IMR-90 (cell line): Measurements from ENCODE around the gene SYNE2. TPM values are rescaled to one million over a fixed set of nuclear protein-coding genes. Genes with fewer than 3 reads are reported as not detected.

Experiments
- ATAC-seq: fragments of 200-7000 bp; cut with Tn5 transposase; 2 replicates; pipeline ENCODE4 v1.9.1; 2020; ENCODE audit warnings: low read depth, mild to moderate bottlenecking, moderate library complexity
- BruUV-seq: library from RNA; stranded (reverse); fragments of 400-500 nt; replicated peaks from 2 replicates; lab custom pipeline; 2021; lab: Mats Ljungman, UMichigan
- CTCF ChIA-PET: fragments of 300-600 bp; formaldehyde crosslinking; extraction: SDS; loops from one replicate; lab custom pipeline; 2021; ENCODE audit warnings: antibody characterized with exemption; lab: Yijun Ruan, JAX
- POLR2A ChIA-PET: fragments of 300-600 bp; sonication (Branson Sonifier 250); formaldehyde crosslinking; loops from one replicate; lab custom pipeline; 2022; ENCODE audit warnings: antibody characterized with exemption; ENCODE audit not compliant: unreplicated experiment; lab: Charles Lee
- DNase-seq: peaks from one replicate; pipeline ENCODE4 v3.0.0; 2013
- H2AFZ ChIP-seq: replicated peaks from 2 replicates; pipeline ENCODE3; 2013; ENCODE audit warnings: low read length, mild to moderate bottlenecking; ENCODE audit not compliant: poor library complexity
- H2AK5ac ChIP-seq: 2 replicates; pipeline ENCODE4 v1.6.1; 2013; ENCODE audit warnings: low read depth, low read length, inconsistent platforms
- H2AK9ac ChIP-seq: replicated peaks from 2 replicates; pipeline ENCODE3; 2013; ENCODE audit warnings: mild to moderate bottlenecking, low read depth, low read length, moderate library complexity; ENCODE audit not compliant: poor library complexity
- H2BK120ac ChIP-seq: 2 replicates; pipeline ENCODE4 v1.6.1; 2013; ENCODE audit warnings: low read depth, low read length, inconsistent platforms
- H2BK15ac ChIP-seq: 3 replicates; pipeline ENCODE4 v1.6.1; 2013; ENCODE audit warnings: low read depth, low read length, inconsistent platforms
- H2BK20ac ChIP-seq: 2 replicates; pipeline ENCODE4 v1.6.1; 2013; ENCODE audit warnings: low read depth, mild to moderate bottlenecking, inconsistent platforms, low read length, moderate library complexity
- H2BK5ac ChIP-seq: 2 replicates; pipeline ENCODE4 v1.6.1; 2013; ENCODE audit warnings: mild to moderate bottlenecking, low read depth, low read length, inconsistent platforms; ENCODE audit not compliant: poor library complexity, severe bottlenecking
- H3K14ac ChIP-seq: replicated peaks from 2 replicates; pipeline ENCODE4 v1.6.1; 2013; ENCODE audit warnings: low read depth, low read length, inconsistent platforms
- H3K18ac ChIP-seq: 2 replicates; pipeline ENCODE4 v1.6.1; 2013; ENCODE audit warnings: low read depth, low read length, control low read depth
- H3K23ac ChIP-seq: 2 replicates; pipeline ENCODE4 v1.6.1; 2013; ENCODE audit warnings: low read depth, low read length, inconsistent platforms
- H3K27ac ChIP-seq: 2 replicates; pipeline ENCODE4 v1.5.1; 2013; ENCODE audit warnings: mild to moderate bottlenecking, control low read depth, low read length; ENCODE audit not compliant: insufficient read depth
- H3K27me3 ChIP-seq: 2 replicates; pipeline ENCODE4 v1.6.1; 2013; ENCODE audit warnings: low read length; ENCODE audit not compliant: control insufficient read depth, insufficient read depth
- H3K36me3 ChIP-seq: 2 replicates; pipeline ENCODE4 v1.6.1; 2013; ENCODE audit warnings: low read length, mixed read lengths; ENCODE audit not compliant: control insufficient read depth, insufficient read depth
- H3K4ac ChIP-seq: 2 replicates; pipeline ENCODE4 v1.6.1; 2013; ENCODE audit warnings: low read depth, low read length, inconsistent platforms
- H3K4me1 ChIP-seq: 2 replicates; pipeline ENCODE4 v1.6.1; 2013; ENCODE audit warnings: low read length, mixed read lengths; ENCODE audit not compliant: control insufficient read depth, insufficient read depth
- H3K4me2 ChIP-seq: 2 replicates; pipeline ENCODE4 v1.6.1; 2013; ENCODE audit warnings: low read depth, mild to moderate bottlenecking, control low read depth, low read length, moderate library complexity
- H3K4me3 ChIP-seq: 2 replicates; pipeline ENCODE4 v1.5.1; 2013; ENCODE audit warnings: low read depth, mild to moderate bottlenecking, control low read depth, low read length, moderate library complexity; ENCODE audit not compliant: insufficient read depth
- H3K56ac ChIP-seq: 2 replicates; pipeline ENCODE4 v1.6.1; 2013; ENCODE audit warnings: low read length, inconsistent platforms; ENCODE audit not compliant: insufficient read depth; ENCODE audit errors: extremely low read depth
- H3K79me1 ChIP-seq, 2 experiments: 2 replicates each; pipeline ENCODE4 v1.6.1; 2013; ENCODE audit warnings: low read length in 2 of 2, inconsistent platforms in 1 of 2, low read depth in 1 of 2
- H3K9ac ChIP-seq: 2 replicates; pipeline ENCODE4 v1.6.1; 2013; ENCODE audit warnings: low read depth, low read length, control low read depth
- H3K9me1 ChIP-seq: 2 replicates; pipeline ENCODE4 v1.6.1; 2013; ENCODE audit warnings: low read length, inconsistent platforms; ENCODE audit not compliant: insufficient read depth
- H3K9me3 ChIP-seq: 2 replicates; pipeline ENCODE4 v1.6.1; 2013; ENCODE audit warnings: low read length; ENCODE audit not compliant: control insufficient read depth, insufficient read depth
- H4K20me1 ChIP-seq: 2 replicates; pipeline ENCODE4 v1.6.1; 2013; ENCODE audit warnings: low read length, inconsistent platforms; ENCODE audit not compliant: insufficient read depth
- H4K5ac ChIP-seq: 2 replicates; pipeline ENCODE4 v1.6.1; 2013; ENCODE audit warnings: mild to moderate bottlenecking, low read depth, low read length, control low read depth
- H4K8ac ChIP-seq, 2 experiments: 2 replicates each; pipeline ENCODE4 v1.6.1; 2013; ENCODE audit warnings: low read depth in 2 of 2, low read length in 2 of 2, control low read depth in 1 of 2, inconsistent platforms in 1 of 2
- H4K91ac ChIP-seq: 2 replicates; pipeline ENCODE4 v1.6.1; 2013; ENCODE audit warnings: low read depth, low read length, inconsistent platforms; ENCODE audit not compliant: insufficient read depth
- BHLHE40 ChIP-seq: fragments of 150-350 bp; IDR thresholded peaks from 2 replicates; pipeline ENCODE4 v1.6.1; 2016; ENCODE audit warnings: mild to moderate bottlenecking, low read depth, low read length
- CEBPB ChIP-seq: IDR thresholded peaks from 2 replicates; pipeline ENCODE4 v1.6.1; 2012; ENCODE audit warnings: low read depth, low read length, improper control_type of control experiment
- CHD1 ChIP-seq: IDR thresholded peaks from 2 replicates; pipeline ENCODE4 v1.6.1; 2012; ENCODE audit warnings: low read depth, low read length, improper control_type of control experiment
- CTCF ChIP-seq: conservative IDR thresholded peaks from 2 replicates; pipeline ENCODE4 v1.5.1; 2012; ENCODE audit warnings: mild to moderate bottlenecking, low read depth, low read length, improper control_type of control experiment
- FOS ChIP-seq: fragments of 150-350 bp; IDR thresholded peaks from 2 replicates; pipeline ENCODE4 v1.6.1; 2016; ENCODE audit warnings: low read depth, low read length
- MAFK ChIP-seq: IDR thresholded peaks from 2 replicates; pipeline ENCODE4 v1.6.1; 2012; ENCODE audit warnings: low read depth, low read length, improper control_type of control experiment
- MAZ ChIP-seq: IDR thresholded peaks from 2 replicates; pipeline ENCODE4 v1.6.1; 2012; ENCODE audit warnings: low read depth, mild to moderate bottlenecking, low read length, improper control_type of control experiment, moderate library complexity, borderline replicate concordance
- MXI1 ChIP-seq: IDR thresholded peaks from 2 replicates; pipeline ENCODE4 v1.6.1; 2012; ENCODE audit warnings: low read depth, mild to moderate bottlenecking, low read length, moderate library complexity, borderline replicate concordance
- NFE2L2 ChIP-seq: fragments of 150-350 bp; IDR thresholded peaks from 2 replicates; pipeline ENCODE4 v1.6.1; 2016; ENCODE audit warnings: low read depth, mild to moderate bottlenecking, low read length
- POLR2A ChIP-seq: IDR thresholded peaks from 2 replicates; pipeline ENCODE4 v1.6.1; 2012; ENCODE audit warnings: mild to moderate bottlenecking, low read depth, low read length
- RAD21 ChIP-seq: IDR thresholded peaks from 2 replicates; pipeline ENCODE4 v1.6.1; 2012; ENCODE audit warnings: low read length, improper control_type of control experiment
- RCOR1 ChIP-seq: IDR thresholded peaks from 2 replicates; pipeline ENCODE4 v1.6.1; 2012; ENCODE audit warnings: mild to moderate bottlenecking, low read length, improper control_type of control experiment; ENCODE audit not compliant: insufficient replicate concordance
- RFX5 ChIP-seq: IDR thresholded peaks from 2 replicates; pipeline ENCODE4 v1.8.0; 2012; ENCODE audit warnings: low read depth, mild to moderate bottlenecking, low read length, moderate library complexity
- SMC3 ChIP-seq: fragments of 150-350 bp; IDR thresholded peaks from 2 replicates; pipeline ENCODE4 v1.6.1; 2016; ENCODE audit warnings: low read depth, mild to moderate bottlenecking, antibody characterized with exemption, low read length, moderate library complexity
- WGBS, 2 experiments: methylation state at CpG; one replicate each; pipeline versions ENCODE4 v1.1.5 to v1.1.7; 2013; ENCODE audit warnings: missing lambda C conversion rate in 2 of 2; ENCODE audit not compliant: insufficient read length in 1 of 2; ENCODE audit errors: extremely low coverage in 2 of 2; 5-methylcytosine and 5-hydroxymethylcytosine counted together
- dilution Hi-C: fragments of 300-500 bp; cut with HindIII; formaldehyde crosslinking; loops from one replicate; pipeline ENCODE4 v1.14.3; 2018; ENCODE audit warnings: low sequenced_read_pairs; ENCODE audit not compliant: unreplicated experiment
- in situ Hi-C: fragments of 300-500 bp; cut with MboI; formaldehyde crosslinking; loops from 3 replicates; pipeline ENCODE4 v1.14.3; 2019; ENCODE audit warnings: low sequenced_read_pairs, inconsistent platforms, mixed read lengths
- intact Hi-C: fragments of 100-400 bp; cut with micrococcal nuclease; formaldehyde crosslinking; loops from 2 replicates; pipeline ENCODE4 v1.10.0; 2022
- polyA plus RNA-seq, 3 experiments: library from polyadenylated mRNA; depleted of rRNA; stranded (reverse); fragments of >200 nt; gene quantifications; 2 replicates each; pipeline ENCODE4 v1.2.3, GENCODE V29; 2012; ENCODE audit warnings: low replicate concordance in 1 of 3
- total RNA-seq: library from RNA; depleted of rRNA; stranded (reverse); fragments of >200 nt; gene quantifications from 2 replicates; pipeline ENCODE4 v1.2.3, GENCODE V29; 2012

Gene SYNE2
- total and polyA plus RNA-seq, 2 of the 4 experiments (the other 2 are of a cell fraction): 5.2 to 28.9 TPM

GRCh38 chr14:63926641-63927040 is 73.8 kb downstream of the SYNE2 start:
- dilution Hi-C loops (no loop called here), in situ Hi-C loops (no loop called here), intact Hi-C loops (no loop called here)
- Histone ChIP-seq H3K4ac (no peak overlapping the region), H2AK5ac (no peak overlapping the region), H3K27ac (no peak overlapping the region), H3K79me1 (no peaks in the 10 kb centered on the region), H3K56ac (no peak overlapping the region), H3K27me3 (no peaks in the 10 kb centered on the region), H2AFZ (no peak overlapping the region), H2BK20ac (no peak overlapping the region), H4K20me1 (no peaks in the 10 kb centered on the region), H2BK120ac (no peak overlapping the region), H2BK5ac (no peak overlapping the region), H3K4me3 (no peak overlapping the region), H4K91ac (no peak overlapping the region), H3K9me3 (no peaks in the 10 kb centered on the region), H3K14ac (no peak overlapping the region), H3K23ac (no peak overlapping the region), H3K4me1 (peaks cover 2% of the 10 kb centered on the region; the same call in 1 of the 2 replicates), H2AK9ac (no peak overlapping the region), H4K8ac (no peak overlapping the region), H2BK15ac (no peak overlapping the region), H3K4me2 (no peak overlapping the region), H4K5ac (no peak overlapping the region), H3K36me3 (no peaks in the 10 kb centered on the region), H3K18ac (no peak overlapping the region), H3K9me1 (no peaks in the 10 kb centered on the region), H3K9ac (no peak overlapping the region)
- BruUV-seq: no TSS peak
- no peak for TF ChIP-seq CTCF
- no peak for TF ChIP-seq SMC3
- TF ChIP-seq POLR2A: no peak
- TF ChIP-seq RCOR1: no peak
- TF ChIP-seq NFE2L2: no peak
- no peak for TF ChIP-seq RAD21
- no peak for TF ChIP-seq MAZ
- no peak for TF ChIP-seq CEBPB
- TF ChIP-seq RFX5: no peak
- TF ChIP-seq BHLHE40: no peak
- TF ChIP-seq FOS: no peak
- TF ChIP-seq CHD1: no peak
- TF ChIP-seq MXI1: no peak
- no peak for TF ChIP-seq MAFK
- no CpG with 5 or more reads among the region's 2 CpGs for WGBS, 2 experiments
- ChIA-PET CTCF (no interaction called here), POLR2A (no interaction called here)
- ATAC-seq: no peak
- DNase-seq: no peak
